Heart left ventricle (tissue), 16 donors: ENCODE data around the gene RNF208. TPM values are rescaled to one million over a fixed set of nuclear protein-coding genes. Genes with fewer than 3 reads are reported as not detected.

ENCODE experiments used
- ATAC-seq, 4 donors: fragments of 200-7000 bp; cut with Tn5 transposase; one replicate each; pipeline ENCODE4 v1.9.1; 2020 to 2022; ENCODE audit warnings: moderate library complexity in 4 of 4, mild to moderate bottlenecking in 3 of 4, moderate number of reproducible peaks in 1 of 4
- DNase-seq, 5 donors: peaks; one replicate each; pipeline ENCODE4 v3.0.0-alpha.2; 2020
- H3K27ac ChIP-seq, 12 donors: fragments of 200-600 bp; sonication (generic) in 4 of 12; one replicate each; pipeline versions ENCODE4 v1.5.0 to v1.8.0; 2016 to 2022; ENCODE audit warnings: mild to moderate bottlenecking in 2 of 12
- H3K27me3 ChIP-seq, 9 donors: fragments of 200-600 bp; sonication (generic) in 2 of 9; one replicate each; pipeline versions ENCODE4 v1.5.1 to v1.8.0; 2016 to 2022; ENCODE audit warnings: mild to moderate bottlenecking in 3 of 9
- H3K36me3 ChIP-seq, 9 donors: fragments of 200-600 bp; sonication (generic) in 2 of 9; one replicate each; pipeline versions ENCODE4 v1.5.0 to v1.8.0; 2018 to 2022; ENCODE audit warnings: mild to moderate bottlenecking in 2 of 9
- H3K4me1 ChIP-seq, 12 donors: fragments of 200-600 bp; sonication (generic) in 4 of 12; one replicate each; pipeline versions ENCODE4 v1.5.0 to v1.8.0; 2016 to 2022; ENCODE audit warnings: mild to moderate bottlenecking in 3 of 12
- H3K4me3 ChIP-seq, 12 donors: fragments of 200-600 bp; sonication (generic) in 4 of 12; one replicate each; pipeline versions ENCODE4 v1.5.0 to v1.8.0; 2017 to 2022; ENCODE audit warnings: mild to moderate bottlenecking in 9 of 12, moderate library complexity in 4 of 12
- H3K9me3 ChIP-seq, 12 donors: fragments of 200-600 bp; sonication (generic) in 4 of 12; one replicate each; pipeline versions ENCODE4 v1.5.0 to v1.8.0; 2016 to 2022; ENCODE audit warnings: mild to moderate bottlenecking in 1 of 12
- CTCF ChIP-seq, 12 donors: fragments of 200-600 bp; sonication (generic) in 4 of 12; IDR thresholded peaks; one replicate each; pipeline versions ENCODE4 v1.5.0 to v1.8.0; 2018 to 2022; ENCODE audit warnings: antibody characterized with exemption in 12 of 12, mild to moderate bottlenecking in 5 of 12
- POLR2A ChIP-seq, 2 donors: fragments of 450-650 bp; IDR thresholded peaks; one replicate each; pipeline ENCODE4 v1.6.1; 2017; ENCODE audit warnings: antibody characterized with exemption in 2 of 2, mild to moderate bottlenecking in 2 of 2, moderate library complexity in 2 of 2
- WGBS, 4 donors: extraction: QIAGEN DNeasy Blood & Tissue Kit in 2 of 4; methylation state at CpG; one replicate each; pipeline versions ENCODE4 v1.1.5 to v1.1.7; 2013 to 2018; 5-methylcytosine and 5-hydroxymethylcytosine counted together
- intact Hi-C, 10 donors: fragments of 100-400 bp; cut with DNase I; formaldehyde crosslinking; loops; one replicate each; pipeline versions ENCODE4 v1.11.1 to v1.14.2; 2022
- polyA plus RNA-seq, 2 donors: library from polyadenylated mRNA; stranded (reverse); fragments of 200-250 nt; gene quantifications; one replicate each; pipeline ENCODE4 v1.2.3, GENCODE V29; 2013
- total RNA-seq, 9 donors: library from RNA; depleted of rRNA in 2 of 9; stranded (reverse); fragments of >200 nt in 2 of 9; fragmentation: NEBNext Ultra II Directional in 3 of 9; extraction: Animal tissue kit (Norgen Biotek cat#: 25700) in 3 of 9; gene quantifications; one replicate each; pipeline versions ENCODE4 v1.1.0 to v1.2.4, GENCODE V29; 2016 to 2023
- donor health status: ischemic (EF 13 %, LVEDD 7.1; RV severe dilation, severe dysfunction).
- donor health status: healthy with polysubstance abuse.
- donor health status: DM: no; HTN: yes; CAD: no.
- donor health status: DM: no; HTN: no; CAD: no.
- donor health status: ischemic (EF 25% LVEDD 6.9; RV normal size, moderate dysfunction).
- donor health status: ischemic (EF 25% LVEDD 5.7; RV mildly dilated, moderate dysfunction).
- donor health status: healthy.
- donor health status: DM: yes; HTN: yes; CAD: no.
- donor health status: ischemic (EF 35%, LVEDD 5.7; RV mildly dilated, moderate dysfunction).
- donor health status: nonischemic (EF 11% LVEDD 7.7; RV severe dilation, severe dysfunction).
- donor health status: DM: yes; HTN: yes; CAD: no.
- donor health status: PGD.
- donor health status: ischemic (EF 29% LVEDD 5.4; RV normal size, mild dysfunction).
- donor health status: nonischemic (EF 23%, LVEDD 6.1; RV moderate dilation, normal function).

The RNF208 gene
- total and polyA plus RNA-seq, 11 donors: 6.9 to 72.7 (median 22.5) TPM

- Histone ChIP-seq H3K27ac (no peak overlapping the region), H3K27me3 (no peaks in the 10 kb centered on the region), H3K9me3 (no peaks in the 10 kb centered on the region), H3K4me1 (peaks cover 0 to 11% (median 5%) of the 10 kb centered on the region in 12 donors), H3K36me3 (peaks cover 0 to 32% (median 3%) of the 10 kb centered on the region in 9 donors), H3K4me3 (no peak overlapping the region)
- ATAC-seq (no peak), DNase-seq (no peak)
- intact Hi-C loops: no loop called here
- no peak for TF ChIP-seq POLR2A (IDR thresholded peaks at IDR 0.05)
- no peak for TF ChIP-seq CTCF (IDR thresholded peaks at IDR 0.05)
- 76 to 85% (median 79%) methylated on average over 13 of the region's 13 CpGs for WGBS, 4 donors
Measured at GRCh38 chr9:137211532-137211931, 10.5 kb downstream of the RNF208 start.

- intact Hi-C loops: no loop called here
- DNase-seq: no peak
- Histone ChIP-seq H3K36me3 (peaks cover 0 to 24% (median 0%) of the 10 kb centered on the region in 9 donors), H3K4me3 (peak overlapping the region in 9 of 12 donors; percentile 73 to 100 (median 98)), H3K9me3 (no peaks in the 10 kb centered on the region), H3K27me3 (no peaks in the 10 kb centered on the region), H3K4me1 (peaks cover 7 to 57% (median 44%) of the 10 kb centered on the region in 12 donors), H3K27ac (no peak overlapping the region)
- 66 to 69% (median 67%) methylated on average over 7 of the region's 7 CpGs for WGBS, 4 donors
- no peak for ATAC-seq
- TF ChIP-seq POLR2A (IDR thresholded peaks at IDR 0.05) (no peak), CTCF (IDR thresholded peaks at IDR 0.05) (no peak)
Measured at GRCh38 chr9:137206602-137207001, 15.4 kb downstream of the RNF208 start.

GRCh38 chr9:137205126-137206069 lies 16.6 kb downstream of the RNF208 start, which contains the start of the genes NDOR1 and TMEM203:
NDOR1 (plus strand) TSS chr9:137205700; CDS start chr9:137205778, 78 bp downstream.
TMEM203 (minus strand) TSS chr9:137205648; CDS start chr9:137205414, 234 bp downstream.
- TF ChIP-seq POLR2A (IDR thresholded peaks at IDR 0.05): peak; percentile 35 to 83
- no peak for TF ChIP-seq CTCF (IDR thresholded peaks at IDR 0.05)
- Histone ChIP-seq H3K27ac (peak within 1 kb of the TSS; percentile 72 to 94 (median 87)), H3K36me3 (peaks cover 0 to 24% (median 0%) of the 10 kb centered on the region in 9 donors), H3K4me1 (peaks cover 7 to 64% (median 50%) of the 10 kb centered on the region in 12 donors), H3K27me3 (no peaks in the 10 kb centered on the region), H3K4me3 (peak within 1 kb of the TSS; percentile 73 to 100 (median 98)), H3K9me3 (no peaks in the 10 kb centered on the region)
- ATAC-seq (peak in 3 of 4 donors; percentile 48 to 69 (median 68)), DNase-seq (peak; percentile 92 to 97 (median 94))
- intact Hi-C loops: loop anchor here in 2 of 10 donors (2.0 kb wide), 1 partner anchor 17 kb away; the partner anchor contains the start of gene RNF208 (in 2 of the 2)
- WGBS, 4 donors: 0% methylated on average over 45 to 98 of the region's 98 CpGs

GRCh38 chr9:137204731-137205125 lies 17.3 kb downstream of the RNF208 start:
- Histone ChIP-seq H3K36me3 (peaks cover 0 to 17% (median 0%) of the 10 kb centered on the region in 9 donors), H3K4me1 (peaks cover 7 to 66% (median 52%) of the 10 kb centered on the region in 12 donors), H3K27ac (peak overlapping the region in 10 of 12 donors; percentile 75 to 94 (median 87)), H3K9me3 (no peaks in the 10 kb centered on the region), H3K4me3 (peak overlapping the region; percentile 73 to 100 (median 98)), H3K27me3 (no peaks in the 10 kb centered on the region)
- 7 to 21% (median 9%) methylated on average over 14 to 21 of the region's 21 CpGs for WGBS, 4 donors
- DNase-seq (no peak), ATAC-seq (no peak)
- intact Hi-C loops: loop anchor here in 2 of 10 donors (2.0 kb wide), 1 partner anchor 18 kb away; the partner anchor contains the start of gene RNF208 (in 2 of the 2)
- TF ChIP-seq POLR2A (IDR thresholded peaks at IDR 0.05) (no peak), CTCF (IDR thresholded peaks at IDR 0.05) (no peak)
